Fibroblast of lung (primary cell): Measurements from ENCODE around the gene LATS2. TPM values are rescaled to one million over a fixed set of nuclear protein-coding genes. Genes with fewer than 3 reads are reported as not detected.

Experiments
- DNase-seq, 2 donors: peaks; one replicate each; pipeline versions ENCODE4 v3.0.0 to v3.0.0-alpha.2; 2010; ENCODE audit warnings: low read depth in 2 of 2
- H2AFZ ChIP-seq: 2 replicates; pipeline ENCODE4 v1.5.1; 2012; ENCODE audit warnings: low read length, control low read depth, inconsistent platforms
- H3K27ac ChIP-seq: 2 replicates; pipeline ENCODE4 v1.5.1; 2011; ENCODE audit warnings: low read length, control low read depth; ENCODE audit not compliant: insufficient read depth
- H3K27me3 ChIP-seq: 2 replicates; pipeline ENCODE4 v1.5.1; 2011; ENCODE audit warnings: mild to moderate bottlenecking, low read length; ENCODE audit not compliant: control insufficient read depth, insufficient read depth
- H3K36me3 ChIP-seq: 2 replicates; pipeline ENCODE4 v1.5.1; 2011; ENCODE audit warnings: low read length; ENCODE audit not compliant: control insufficient read depth, insufficient read depth
- H3K4me1 ChIP-seq: 2 replicates; pipeline ENCODE4 v1.5.1; 2011; ENCODE audit warnings: low read length; ENCODE audit not compliant: control insufficient read depth, insufficient read depth; ENCODE audit errors: extremely low read depth
- H3K4me2 ChIP-seq: 2 replicates; pipeline ENCODE4 v1.5.1; 2011; ENCODE audit warnings: low read length, control low read depth; ENCODE audit not compliant: insufficient read depth; ENCODE audit errors: extremely low read depth
- H3K4me3 ChIP-seq, 4 experiments: fragments of 200-600 bp in 1 of 4; sonication (generic) in 1 of 4; replicated peaks in 1 of 4; 2 replicates each; pipeline ENCODE4 v1.5.1; 2011 to 2016; ENCODE audit warnings: low read length in 4 of 4, low read depth in 3 of 4, mild to moderate bottlenecking in 3 of 4, control low read depth in 2 of 4, inconsistent platforms in 1 of 4, mixed read lengths in 1 of 4; ENCODE audit not compliant: insufficient read depth in 1 of 4; ENCODE audit errors: control extremely low read depth in 1 of 4
- H3K79me2 ChIP-seq: 2 replicates; pipeline ENCODE4 v1.5.1; 2012; ENCODE audit warnings: mild to moderate bottlenecking, low read length, inconsistent platforms; ENCODE audit not compliant: control insufficient read depth, insufficient read depth
- H3K9ac ChIP-seq: 2 replicates; pipeline ENCODE4 v1.5.1; 2011; ENCODE audit warnings: mild to moderate bottlenecking, low read length, control low read depth; ENCODE audit not compliant: insufficient read depth
- H3K9me3 ChIP-seq: 2 replicates; pipeline ENCODE4 v1.5.1; 2012; ENCODE audit warnings: low read depth, low read length; ENCODE audit not compliant: control insufficient read depth, insufficient read depth
- H4K20me1 ChIP-seq: 2 replicates; pipeline ENCODE4 v1.5.1; 2011; ENCODE audit warnings: low read length; ENCODE audit not compliant: control insufficient read depth, insufficient read depth; ENCODE audit errors: extremely low read depth
- EZH2 ChIP-seq: IDR thresholded peaks from 2 replicates; pipeline ENCODE4 v1.5.1; 2012; ENCODE audit warnings: low read length, control low read depth, mild to moderate bottlenecking; ENCODE audit errors: missing control alignments
- polyA minus RNA-seq: library from RNA; depleted of rRNA, polyadenylated mRNA; stranded (reverse); fragments of >200 nt; gene quantifications from 2 replicates; pipeline ENCODE4 v1.2.3, GENCODE V29; 2011; ENCODE audit warnings: low replicate concordance
- polyA plus RNA-seq, 2 donors: library from polyadenylated mRNA; depleted of rRNA in 1 of 2; stranded (reverse) in 1 of 2; unstranded in 1 of 2; fragments of >200 nt; gene quantifications; 2 replicates each; pipeline ENCODE4 v1.2.1, GENCODE V29; 2011 to 2012; ENCODE audit warnings: missing spikeins in 1 of 2
- total RNA-seq: library from RNA; depleted of rRNA; stranded (reverse); fragments of >200 nt; gene quantifications from 2 replicates; pipeline ENCODE4 v1.2.1, GENCODE V29; 2014
- TF ChIP-seq, protein P1 (sequence below), 2 donors: IDR thresholded peaks in 1 of 2; conservative IDR thresholded peaks in 1 of 2; 1 replicate in 1 of 2; 2 replicates in 1 of 2; pipeline ENCODE4 v1.5.1; 2011 to 2012; ENCODE audit warnings: low read length in 2 of 2, control low read depth in 1 of 2, inconsistent platforms in 1 of 2, low read depth in 1 of 2, mild to moderate bottlenecking in 1 of 2

Gene LATS2
- total RNA-seq (11.0 and 16.2 TPM in 2 replicates), polyA plus RNA-seq (17.6 and 32.0 TPM in 2 replicates), polyA minus RNA-seq (22.5 and 36.8 TPM in 2 replicates)
- 14.8 and 30.1 TPM in 2 replicates for polyA plus RNA-seq (2012)

DNA sequence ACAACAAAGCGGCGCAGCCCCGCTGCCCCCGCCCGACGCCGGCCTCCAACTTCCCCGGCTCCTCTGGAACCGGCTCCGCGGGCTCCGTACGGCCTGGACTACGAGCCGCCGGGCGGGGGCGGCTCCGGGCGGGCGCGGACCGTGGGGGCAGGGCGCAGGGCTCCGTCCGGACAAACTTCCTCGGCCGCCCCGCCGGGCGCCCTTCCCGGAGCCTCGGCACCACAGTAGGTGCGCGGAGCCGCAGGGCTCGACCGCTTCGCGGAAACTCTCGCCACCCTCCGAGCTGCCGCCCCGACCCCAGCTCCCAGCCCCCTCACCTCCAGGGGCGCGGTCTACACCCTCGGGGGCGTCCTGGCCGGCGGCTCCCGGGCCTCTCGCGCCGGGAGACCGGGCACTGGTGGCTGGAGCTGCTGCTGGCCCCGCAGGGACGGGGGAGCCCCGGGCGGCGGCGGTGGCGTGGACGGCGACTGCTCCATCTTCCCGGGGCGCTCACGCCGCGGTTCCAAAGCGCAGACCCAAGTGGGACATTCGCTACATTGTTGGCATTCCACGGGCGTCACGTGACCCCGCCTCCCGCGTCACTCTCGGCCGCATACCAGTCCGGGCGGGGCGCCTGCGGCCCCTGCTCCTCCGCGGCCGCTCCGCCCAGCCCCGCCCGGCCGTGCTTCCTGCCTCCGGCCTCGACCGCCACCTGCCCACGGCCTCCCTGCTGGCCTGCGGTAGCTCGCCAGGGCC lies at the start of gene LATS2:
LATS2 (minus strand) TSS at position 558 of the 735 bp plus-strand sequence. CDS start 15,560 bp downstream, outside the sequence.
- Histone ChIP-seq H2AFZ (peak within 1 kb of the TSS; percentile 60), H3K79me2 (peaks cover 48% of the 10 kb centered on the region), H4K20me1 (no peaks in the 10 kb centered on the region), H3K36me3 (no peaks in the 10 kb centered on the region), H3K27ac (peak within 1 kb of the TSS; percentile 99), H3K4me2 (peak within 1 kb of the TSS; percentile 92), H3K9ac (peak within 1 kb of the TSS; percentile 100), H3K4me1 (peaks cover 3% of the 10 kb centered on the region), H3K4me3 (peak within 1 kb of the TSS; percentile 40 to 94 (median 92)), H3K9me3 (no peaks in the 10 kb centered on the region), H3K27me3 (no peaks in the 10 kb centered on the region)
- TF ChIP-seq, protein P1, sequence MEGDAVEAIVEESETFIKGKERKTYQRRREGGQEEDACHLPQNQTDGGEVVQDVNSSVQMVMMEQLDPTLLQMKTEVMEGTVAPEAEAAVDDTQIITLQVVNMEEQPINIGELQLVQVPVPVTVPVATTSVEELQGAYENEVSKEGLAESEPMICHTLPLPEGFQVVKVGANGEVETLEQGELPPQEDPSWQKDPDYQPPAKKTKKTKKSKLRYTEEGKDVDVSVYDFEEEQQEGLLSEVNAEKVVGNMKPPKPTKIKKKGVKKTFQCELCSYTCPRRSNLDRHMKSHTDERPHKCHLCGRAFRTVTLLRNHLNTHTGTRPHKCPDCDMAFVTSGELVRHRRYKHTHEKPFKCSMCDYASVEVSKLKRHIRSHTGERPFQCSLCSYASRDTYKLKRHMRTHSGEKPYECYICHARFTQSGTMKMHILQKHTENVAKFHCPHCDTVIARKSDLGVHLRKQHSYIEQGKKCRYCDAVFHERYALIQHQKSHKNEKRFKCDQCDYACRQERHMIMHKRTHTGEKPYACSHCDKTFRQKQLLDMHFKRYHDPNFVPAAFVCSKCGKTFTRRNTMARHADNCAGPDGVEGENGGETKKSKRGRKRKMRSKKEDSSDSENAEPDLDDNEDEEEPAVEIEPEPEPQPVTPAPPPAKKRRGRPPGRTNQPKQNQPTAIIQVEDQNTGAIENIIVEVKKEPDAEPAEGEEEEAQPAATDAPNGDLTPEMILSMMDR (conservative IDR thresholded peaks at IDR 0.05 in 1 of 2, IDR thresholded peaks at IDR 0.05 in 1 of 2; ENCODE audit: low read depth in 1 of 2, low read length in 2 of 2), result peak in 1 of 2 donors; percentile 18
- TF ChIP-seq EZH2, result no peak
- peak; percentile 92 to 93 for DNase-seq

GRCh38 chr13:21109168-21109567 lies 47.8 kb upstream of the LATS2 start:
- Histone ChIP-seq H2AFZ (no peak overlapping the region), H3K79me2 (no peaks in the 10 kb centered on the region), H3K4me3 (no peak overlapping the region), H3K27ac (no peak overlapping the region), H4K20me1 (no peaks in the 10 kb centered on the region), H3K4me2 (no peak overlapping the region), H3K36me3 (no peaks in the 10 kb centered on the region), H3K27me3 (no peaks in the 10 kb centered on the region), H3K9me3 (no peaks in the 10 kb centered on the region), H3K9ac (no peak overlapping the region), H3K4me1 (peaks cover 7% of the 10 kb centered on the region)
- no peak for DNase-seq
- TF ChIP-seq EZH2, result no peak
- TF ChIP-seq, protein P1 (conservative IDR thresholded peaks at IDR 0.05 in 1 of 2, IDR thresholded peaks at IDR 0.05 in 1 of 2; ENCODE audit: low read depth in 1 of 2, low read length in 2 of 2), result no peak

DNA sequence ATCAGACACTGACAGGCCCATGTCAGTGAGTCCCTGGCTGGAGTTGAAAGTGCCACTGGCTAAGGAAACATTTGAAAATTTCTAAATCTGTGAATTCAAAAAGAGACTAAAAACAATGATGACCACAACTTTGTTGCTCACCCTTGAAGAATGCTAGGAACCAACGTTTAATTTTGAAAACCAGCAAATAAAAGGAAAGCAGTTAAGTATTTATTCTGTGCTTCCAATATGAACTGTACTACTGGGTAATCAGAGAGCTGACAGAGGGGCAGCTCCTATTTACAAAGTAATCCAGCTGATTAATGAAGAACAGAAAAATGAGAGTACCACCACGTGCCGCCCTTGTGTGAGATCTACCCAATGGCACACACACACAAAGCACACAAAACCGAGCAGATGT lies 44.7 kb upstream of the LATS2 start:
- H3K79me2 ChIP-seq, result no peaks in the 10 kb centered on the region
- peak overlapping the region; percentile 53 for H3K4me2 ChIP-seq
- no peaks in the 10 kb centered on the region for H3K36me3 ChIP-seq
- DNase-seq, result peak; percentile 65 to 79
- H3K27me3 ChIP-seq, result no peaks in the 10 kb centered on the region
- H3K4me3 ChIP-seq, result no peak overlapping the region
- H3K9me3 ChIP-seq, result no peaks in the 10 kb centered on the region
- H3K9ac ChIP-seq, result no peak overlapping the region
- peak overlapping the region; percentile 47 for H2AFZ ChIP-seq
- peak overlapping the region; percentile 55 for H3K27ac ChIP-seq
- H4K20me1 ChIP-seq, result no peaks in the 10 kb centered on the region
- TF ChIP-seq EZH2, result no peak
- TF ChIP-seq, protein P1 (conservative IDR thresholded peaks at IDR 0.05 in 1 of 2, IDR thresholded peaks at IDR 0.05 in 1 of 2; ENCODE audit: low read depth in 1 of 2, low read length in 2 of 2), result no peak
- peaks cover 7% of the 10 kb centered on the region for H3K4me1 ChIP-seq
